GM18520 (cell line): Measurements from ENCODE around the gene TCF4.

Experiments used
- ATAC-seq: cut with Tn5 transposase; IDR thresholded peaks from one replicate; pipeline ENCODE4 v1.9.1; 2021; ENCODE audit not compliant: unreplicated experiment

Gene TCF4

GRCh38 chr18:55588111-55588869 is at the start of gene TCF4:
TCF4 (minus strand) TSS chr18:55588192; CDS start chr18:55587116, 1,076 bp downstream.
- ATAC-seq = no peak

GRCh38 chr18:55637204-55637603 is 49.2 kb upstream of the TCF4 start:
- no peak for ATAC-seq

- ATAC-seq = no peak
Observed at GRCh38 chr18:55635439-55635838, 47.4 kb upstream of the TCF4 start.

- no peak for ATAC-seq
Observed at GRCh38 chr18:55634545-55634944, 46.6 kb upstream of the TCF4 start.

GRCh38 chr18:55633032-55633431 is 45.0 kb upstream of the TCF4 start:
- ATAC-seq = no peak

GRCh38 chr18:55629133-55629532 is 41.1 kb upstream of the TCF4 start:
- no peak for ATAC-seq

- ATAC-seq = no peak
Observed at GRCh38 chr18:55627007-55627406, 39.0 kb upstream of the TCF4 start.

GRCh38 chr18:55625901-55626300 is 37.9 kb upstream of the TCF4 start:
- no peak for ATAC-seq

GRCh38 chr18:55623626-55624025 is 35.6 kb upstream of the TCF4 start:
- ATAC-seq = no peak

- ATAC-seq = no peak
Observed at GRCh38 chr18:55610506-55610905, 22.5 kb upstream of the TCF4 start.

- no peak for ATAC-seq
Observed at GRCh38 chr18:55609160-55609825, 21.3 kb upstream of the TCF4 start.

GRCh38 chr18:55608497-55608896 is 20.5 kb upstream of the TCF4 start:
- ATAC-seq = no peak

- ATAC-seq = no peak
Observed at GRCh38 chr18:55607773-55608172, 19.8 kb upstream of the TCF4 start.

GRCh38 chr18:55605733-55606338 is 17.8 kb upstream of the TCF4 start:
- ATAC-seq = peak; percentile 71

GRCh38 chr18:55603775-55604174 is 15.8 kb upstream of the TCF4 start:
- ATAC-seq = no peak

GRCh38 chr18:55593888-55594287 is 5.9 kb upstream of the TCF4 start:
- no peak for ATAC-seq

GRCh38 chr18:55592572-55592971 is 4.6 kb upstream of the TCF4 start:
- no peak for ATAC-seq

- no peak for ATAC-seq
Observed at GRCh38 chr18:55592106-55592505, 4.1 kb upstream of the TCF4 start.

GRCh38 chr18:55589625-55590291 is 1.8 kb upstream of the TCF4 start:
- ATAC-seq = peak; percentile 73

- no peak for ATAC-seq
Observed at GRCh38 chr18:55588870-55589595, 1.0 kb upstream of the TCF4 start.
